Smooth muscle cell (in vitro differentiated cells): ENCODE results near the gene ADGRB3. TPM values are rescaled to one million over a fixed set of nuclear protein-coding genes. Genes with fewer than 3 reads are reported as not detected.

Experiments
- DNase-seq: peaks from one replicate; lab custom pipeline; 2025; ENCODE audit not compliant: unreplicated experiment; lab: John Stamatoyannopoulos, UW
- H2AFZ ChIP-seq: fragments of 200-600 bp; sonication (generic); 2 replicates; pipeline ENCODE4 v1.6.0; 2016; ENCODE audit warnings: antibody characterized with exemption, low read depth, mild to moderate bottlenecking
- H3F3A ChIP-seq: fragments of 200-600 bp; sonication (generic); 2 replicates; pipeline ENCODE4 v1.6.0; 2017; ENCODE audit warnings: antibody characterized with exemption, low read depth
- H3K27ac ChIP-seq: fragments of 200-600 bp; sonication (generic); 2 replicates; pipeline ENCODE4 v1.5.1; 2016; ENCODE audit warnings: low read depth, mild to moderate bottlenecking
- H3K27me3 ChIP-seq: fragments of 200-600 bp; sonication (generic); 2 replicates; pipeline ENCODE4 v1.6.1; 2016; ENCODE audit warnings: low read depth, mild to moderate bottlenecking
- H3K36me3 ChIP-seq: fragments of 200-600 bp; sonication (generic); 2 replicates; pipeline ENCODE4 v1.5.1; 2016; ENCODE audit warnings: low read depth
- H3K4me1 ChIP-seq: fragments of 200-600 bp; sonication (generic); 2 replicates; pipeline ENCODE4 v1.5.1; 2016; ENCODE audit warnings: low read depth
- H3K4me2 ChIP-seq: fragments of 200-600 bp; sonication (generic); 2 replicates; pipeline ENCODE4 v1.6.0; 2016; ENCODE audit warnings: mild to moderate bottlenecking
- H3K4me3 ChIP-seq: fragments of 200-600 bp; sonication (generic); 2 replicates; pipeline ENCODE4 v1.5.1; 2016; ENCODE audit warnings: mild to moderate bottlenecking
- H3K79me2 ChIP-seq: fragments of 200-600 bp; sonication (generic); 2 replicates; pipeline ENCODE4 v1.6.0; 2016; ENCODE audit warnings: low read depth, mild to moderate bottlenecking
- H3K9ac ChIP-seq: fragments of 200-600 bp; sonication (generic); 2 replicates; pipeline ENCODE4 v1.6.0; 2016; ENCODE audit warnings: low read depth
- H3K9me3 ChIP-seq: fragments of 200-600 bp; sonication (generic); replicated peaks from 2 replicates; pipeline ENCODE4 v1.5.1; 2016; ENCODE audit warnings: low read depth
- H4K20me1 ChIP-seq: fragments of 200-600 bp; sonication (generic); 2 replicates; pipeline ENCODE4 v1.6.0; 2016; ENCODE audit warnings: low read depth
- CTCF ChIP-seq: fragments of 200-600 bp; sonication (generic); IDR thresholded peaks from 2 replicates; pipeline ENCODE4 v1.5.1; 2017; ENCODE audit warnings: borderline replicate concordance, mild to moderate bottlenecking, antibody characterized with exemption; ENCODE audit not compliant: insufficient read depth, poor library complexity, severe bottlenecking
- WGBS: methylation state at CpG from one replicate; pipeline ENCODE4 v1.1.7; 2016; ENCODE audit warnings: low lambda C conversion rate; 5-methylcytosine and 5-hydroxymethylcytosine counted together
- polyA plus RNA-seq: library from polyadenylated mRNA; unstranded; fragments of >200 nt; fragmentation: Nextera tagmentation; extraction: Ambion mirVana; gene quantifications from 2 replicates; pipeline ENCODE4 v1.2.1, GENCODE V29; 2016
- total RNA-seq: library from RNA; depleted of rRNA; stranded (reverse); fragments of >200 nt; gene quantifications from 2 replicates; pipeline ENCODE4 v1.2.3, GENCODE V29; 2014

The ADGRB3 gene
- total and polyA plus RNA-seq, 2 experiments from 2014 or later, result 0.34 to 0.63 TPM

GRCh38 chr6:69012211-69012610, 377.1 kb downstream of the ADGRB3 start:
- Histone ChIP-seq H3K27me3 (no peaks in the 10 kb centered on the region), H4K20me1 (no peaks in the 10 kb centered on the region), H3K9me3 (no peaks in the 10 kb centered on the region), H3K9ac (no peak overlapping the region), H3K79me2 (no peaks in the 10 kb centered on the region), H3K36me3 (no peaks in the 10 kb centered on the region), H3K4me2 (no peak overlapping the region), H2AFZ (no peak overlapping the region), H3K4me3 (no peak overlapping the region), H3K4me1 (no peaks in the 10 kb centered on the region), H3F3A (no peaks in the 10 kb centered on the region), H3K27ac (no peak overlapping the region)
- no peak for TF ChIP-seq CTCF
- DNase-seq, result no peak
- 82% methylated on average over 2 of the region's 2 CpGs for WGBS

DNA sequence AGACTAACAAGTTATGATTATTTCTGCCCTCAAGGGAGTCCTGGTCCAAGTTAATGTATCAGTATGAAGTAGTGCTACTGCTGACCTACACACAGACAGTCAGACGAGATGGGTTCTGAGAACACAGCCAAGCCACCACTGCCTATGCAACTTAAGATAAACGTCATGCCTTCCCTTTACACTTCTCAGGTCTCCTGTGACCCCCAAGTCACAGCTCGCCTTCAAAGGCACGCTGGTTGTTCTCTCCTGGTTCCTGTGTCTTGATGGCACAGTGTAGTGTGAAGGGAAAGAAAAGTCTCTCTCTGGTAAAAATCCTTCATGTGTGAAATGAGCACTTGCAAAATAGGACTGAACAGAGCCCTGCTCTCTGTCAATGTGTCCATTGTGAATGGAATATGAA, 377.8 kb downstream of the ADGRB3 start:
- H3K9ac ChIP-seq, result no peak overlapping the region

GRCh38 chr6:69018906-69019305, 383.8 kb downstream of the ADGRB3 start:
- no peaks in the 10 kb centered on the region for H3K27me3 ChIP-seq
- no peak overlapping the region for H2AFZ ChIP-seq
- H3K79me2 ChIP-seq, result no peaks in the 10 kb centered on the region
- DNase-seq, result no peak
- no peaks in the 10 kb centered on the region for H3K9me3 ChIP-seq
- H3K36me3 ChIP-seq, result no peaks in the 10 kb centered on the region
- H3K4me1 ChIP-seq, result no peaks in the 10 kb centered on the region
- no peaks in the 10 kb centered on the region for H4K20me1 ChIP-seq
- H3F3A ChIP-seq, result no peaks in the 10 kb centered on the region
- TF ChIP-seq CTCF, result no peak
- 96% methylated on average over 1 of the region's 1 CpG for WGBS
- H3K4me2 ChIP-seq, result no peak overlapping the region
- H3K4me3 ChIP-seq, result no peak overlapping the region
- H3K9ac ChIP-seq, result no peak overlapping the region
- H3K27ac ChIP-seq, result no peak overlapping the region

More for the DNA sequence above, 377.8 kb downstream of the ADGRB3 start:
- Histone ChIP-seq H3K4me1 (no peaks in the 10 kb centered on the region), H3K9me3 (no peaks in the 10 kb centered on the region), H3K4me3 (no peak overlapping the region), H4K20me1 (no peaks in the 10 kb centered on the region), H3K27ac (no peak overlapping the region), H2AFZ (no peak overlapping the region), H3F3A (no peaks in the 10 kb centered on the region), H3K79me2 (no peaks in the 10 kb centered on the region), H3K36me3 (no peaks in the 10 kb centered on the region), H3K27me3 (no peaks in the 10 kb centered on the region), H3K4me2 (no peak overlapping the region)
- no peak for DNase-seq
- WGBS, result 85% methylated on average over 4 of the region's 4 CpGs
- no peak for TF ChIP-seq CTCF

GRCh38 chr6:69019832-69020231, 384.8 kb downstream of the ADGRB3 start:
- no peak overlapping the region for H3K27ac ChIP-seq
- TF ChIP-seq CTCF, result no peak
- H3K36me3 ChIP-seq, result no peaks in the 10 kb centered on the region
- H4K20me1 ChIP-seq, result no peaks in the 10 kb centered on the region
- H3K27me3 ChIP-seq, result no peaks in the 10 kb centered on the region
- DNase-seq, result no peak
- H3F3A ChIP-seq, result no peaks in the 10 kb centered on the region
- no peaks in the 10 kb centered on the region for H3K9me3 ChIP-seq
- H2AFZ ChIP-seq, result no peak overlapping the region
- H3K79me2 ChIP-seq, result no peaks in the 10 kb centered on the region
- no peak overlapping the region for H3K9ac ChIP-seq
- 43% methylated on average over 4 of the region's 4 CpGs for WGBS
- H3K4me1 ChIP-seq, result no peaks in the 10 kb centered on the region
- no peak overlapping the region for H3K4me3 ChIP-seq
- no peak overlapping the region for H3K4me2 ChIP-seq
